Measurements from ENCODE around the gene TRIM41. TPM values are rescaled to one million over a fixed set of nuclear protein-coding genes. Genes with fewer than 3 reads are reported as not detected.
"Not testable (repeated sequence)": the region's sequence is repeated elsewhere in the genome, so short reads cannot be mapped to it uniquely, and the experiment has no call there.

TRIM41 gene
- total RNA-seq, 1 donor from 2014 or later = 22.1 TPM

DNA sequence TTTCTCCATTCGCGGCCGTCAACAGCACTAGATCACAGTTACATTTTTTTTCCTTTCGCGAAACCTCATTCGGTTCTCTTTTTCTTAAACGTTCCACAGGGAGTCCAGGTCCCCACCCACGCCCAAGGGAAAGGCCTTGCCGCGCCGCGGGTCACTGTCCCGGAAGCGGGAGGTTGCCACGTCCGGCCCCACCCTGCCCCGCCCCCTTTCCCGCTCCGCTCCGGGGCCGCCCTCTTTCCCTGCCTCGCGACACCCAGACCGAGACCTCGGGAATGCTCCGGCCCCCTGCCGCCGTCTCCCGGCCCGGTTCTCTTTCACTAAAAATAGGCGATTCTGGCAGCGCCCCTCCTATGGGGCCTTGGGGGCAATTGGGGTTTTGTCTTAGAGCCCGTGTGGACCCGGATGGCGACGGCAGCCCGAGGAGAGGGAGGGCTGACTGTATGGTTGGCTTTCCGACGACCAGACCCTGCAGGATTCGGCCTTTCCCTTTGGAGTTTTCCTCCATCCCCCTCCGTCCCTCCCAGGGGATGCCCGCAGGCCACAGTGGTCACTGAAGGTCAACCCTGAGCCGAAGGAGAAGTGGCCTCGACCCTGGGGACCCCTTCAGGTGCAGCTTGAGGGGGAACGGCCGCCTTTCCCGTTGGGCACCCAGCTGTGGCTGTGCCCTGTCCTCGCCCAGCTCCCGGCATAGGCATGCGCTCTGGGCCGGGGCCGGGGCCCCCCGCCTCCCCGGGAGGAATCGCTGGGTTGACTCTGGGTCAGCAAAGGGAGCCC is 23.4 kb downstream of the TRIM41 start:
- peak; percentile 98 for DNase-seq (ENCODE audit: low spot score)

- DNase-seq (ENCODE audit: low spot score) = peak; percentile 26
Measured at GRCh38 chr5:181248277-181248676, 25.2 kb downstream of the TRIM41 start.

- no peak for DNase-seq (ENCODE audit: low spot score)
Measured at GRCh38 chr5:181255276-181255675, 32.2 kb downstream of the TRIM41 start.

- no peak for DNase-seq (ENCODE audit: low spot score)
Measured at GRCh38 chr5:181255836-181256578, 32.9 kb downstream of the TRIM41 start.

DNA sequence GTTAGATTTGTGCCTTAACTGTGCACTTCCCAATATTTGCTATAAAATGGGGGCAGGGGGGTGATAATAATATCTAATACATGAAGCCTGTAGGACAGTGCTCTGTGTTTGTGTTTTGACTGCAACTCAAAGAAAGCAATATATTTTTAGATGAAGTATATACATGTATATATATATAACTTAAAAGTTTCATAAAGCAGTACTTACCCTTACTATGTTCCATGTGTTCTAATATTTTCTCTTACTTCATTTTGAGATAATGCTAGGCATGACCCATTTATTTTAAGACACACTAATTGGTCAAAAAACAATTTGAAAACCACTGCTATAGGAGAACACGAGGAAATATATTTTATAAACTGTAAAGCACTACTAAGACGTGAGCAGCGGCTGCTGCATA is 35.5 kb downstream of the TRIM41 start:
- no peak for DNase-seq (ENCODE audit: low spot score)

- DNase-seq (ENCODE audit: low spot score) = no peak
Measured at GRCh38 chr5:181259283-181259682, 36.2 kb downstream of the TRIM41 start.

DNA sequence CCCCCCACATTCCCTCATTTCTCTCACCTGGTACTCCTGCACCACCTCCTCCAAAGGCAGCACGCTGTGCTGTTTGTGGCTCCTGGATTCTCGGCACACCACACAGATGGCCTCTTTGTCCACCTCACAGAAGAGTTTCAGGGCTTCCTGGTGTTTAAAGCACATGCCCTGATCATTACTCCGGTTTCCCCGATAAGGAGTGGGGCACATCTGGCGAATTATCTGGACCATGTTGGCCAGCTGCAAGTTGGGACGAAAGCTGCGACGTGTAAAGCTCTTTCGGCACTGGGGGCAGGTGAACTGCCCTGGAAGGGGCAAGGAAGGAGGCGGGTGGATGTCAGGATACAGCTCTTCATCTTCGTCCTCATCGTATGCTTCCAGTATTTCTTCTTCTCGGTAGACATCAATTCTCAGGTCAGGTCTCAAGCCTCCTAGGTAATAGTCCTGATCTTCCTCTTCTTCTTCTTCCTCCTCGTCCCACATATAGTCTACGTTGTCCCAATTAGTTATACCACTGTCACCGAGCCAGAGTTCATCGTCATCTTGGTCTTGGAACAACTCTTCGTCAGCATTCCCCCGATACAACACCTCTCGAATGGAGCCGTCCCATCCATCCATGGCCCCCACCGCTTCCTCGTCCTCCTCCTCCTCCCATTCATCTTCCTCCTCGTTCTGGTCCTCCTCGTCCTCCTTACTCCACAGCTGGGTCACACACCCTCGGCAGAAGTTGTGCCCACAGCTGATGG is 37.1 kb downstream of the TRIM41 start:
- no peak for DNase-seq (ENCODE audit: low spot score)

GRCh38 chr5:181260720-181261319 is 37.7 kb downstream of the TRIM41 start, which contains the start of gene TRIM52:
Gene TRIM52, minus strand, starts transcription at chr5:181261143. Its CDS starts 330 bp downstream, at chr5:181260813.
- peak; percentile 95 for DNase-seq (ENCODE audit: low spot score)

DNA sequence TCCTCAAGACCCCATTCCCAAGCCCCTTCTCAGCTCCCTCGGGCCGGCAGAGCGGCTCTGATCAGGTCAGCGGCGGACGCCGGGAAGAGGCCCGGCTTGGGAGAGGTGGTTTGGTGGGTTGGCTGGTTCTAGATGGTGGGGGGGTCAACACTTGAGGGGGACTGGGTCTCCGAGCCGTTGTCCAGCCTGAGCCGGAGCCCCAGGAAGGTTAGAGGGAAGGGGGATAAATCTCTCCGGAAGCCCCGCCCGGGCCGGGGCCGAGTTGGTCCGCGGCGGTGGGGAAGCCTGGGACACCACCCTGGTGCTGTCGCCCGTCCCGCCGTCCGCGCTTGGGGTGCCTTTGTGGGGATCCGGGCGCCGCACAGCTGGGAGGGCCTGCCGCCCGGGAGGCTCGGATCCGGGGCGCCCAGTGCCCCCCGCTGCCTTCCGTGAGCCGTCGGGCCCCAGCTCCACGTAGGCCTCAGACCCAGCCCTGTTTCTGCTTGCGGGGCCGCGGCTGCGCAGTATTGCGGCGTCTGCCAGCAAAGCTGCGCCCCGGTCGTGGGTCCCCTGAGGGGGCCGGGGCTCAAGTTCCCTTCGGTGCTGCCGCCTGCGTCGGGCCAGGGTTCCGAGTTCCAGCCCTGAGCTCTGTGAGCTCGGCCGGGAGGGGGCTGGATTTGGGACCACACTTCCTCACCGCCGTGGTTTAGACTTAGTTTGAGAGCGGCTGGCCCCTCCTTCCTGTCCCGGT is 38.4 kb downstream of the TRIM41 start:
- DNase-seq (ENCODE audit: low spot score) = no peak

DNA sequence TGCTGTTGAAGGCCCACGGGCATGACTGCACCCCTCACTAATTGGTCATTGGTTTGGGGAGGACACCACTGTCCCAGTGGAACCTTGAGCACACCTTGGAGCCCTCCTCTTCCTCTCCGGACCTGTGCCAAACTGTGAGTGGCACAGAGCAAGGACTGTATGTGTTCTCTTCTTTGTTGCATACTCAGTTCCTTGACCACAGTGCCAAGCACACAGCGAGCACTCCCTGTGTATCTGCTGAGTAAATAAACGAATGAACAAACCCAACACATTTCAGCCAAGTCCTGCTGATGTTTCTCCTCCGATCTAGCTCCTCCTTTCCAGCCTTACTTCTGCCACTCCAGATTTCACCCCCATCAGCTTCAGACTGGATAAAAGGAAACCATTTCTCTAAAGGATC is 40.6 kb downstream of the TRIM41 start:
- peak; percentile 22 for DNase-seq (ENCODE audit: low spot score)

DNA sequence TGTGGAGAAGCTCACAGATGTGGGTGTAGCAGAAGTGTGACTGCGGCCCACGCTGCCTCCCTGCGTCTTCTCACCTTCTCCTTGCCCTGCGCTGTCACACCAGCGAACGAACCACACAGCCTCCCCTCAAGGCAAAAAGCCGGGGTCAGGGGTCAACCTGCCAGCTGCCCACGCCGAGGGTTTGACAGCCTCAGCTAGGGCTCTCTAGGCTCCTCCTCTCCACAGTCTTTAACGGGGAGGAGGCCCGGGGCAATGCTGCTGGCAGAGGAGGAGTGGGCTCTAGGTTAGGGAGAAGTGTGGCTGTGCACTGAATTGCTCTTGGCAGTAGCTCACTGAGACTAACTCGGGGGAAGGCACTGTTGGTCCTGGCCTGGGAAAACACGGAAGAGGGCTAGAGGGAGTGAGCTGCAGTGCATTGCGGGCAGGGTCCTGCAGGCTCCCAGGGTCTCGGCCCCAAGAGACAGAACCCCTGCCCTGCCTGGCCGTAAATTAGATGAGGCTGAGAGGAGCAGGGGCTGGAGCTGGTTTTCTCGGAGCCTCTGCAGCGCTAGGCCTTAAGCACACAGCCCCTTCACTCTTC is 42.1 kb downstream of the TRIM41 start:
- no peak for DNase-seq (ENCODE audit: low spot score)

DNA sequence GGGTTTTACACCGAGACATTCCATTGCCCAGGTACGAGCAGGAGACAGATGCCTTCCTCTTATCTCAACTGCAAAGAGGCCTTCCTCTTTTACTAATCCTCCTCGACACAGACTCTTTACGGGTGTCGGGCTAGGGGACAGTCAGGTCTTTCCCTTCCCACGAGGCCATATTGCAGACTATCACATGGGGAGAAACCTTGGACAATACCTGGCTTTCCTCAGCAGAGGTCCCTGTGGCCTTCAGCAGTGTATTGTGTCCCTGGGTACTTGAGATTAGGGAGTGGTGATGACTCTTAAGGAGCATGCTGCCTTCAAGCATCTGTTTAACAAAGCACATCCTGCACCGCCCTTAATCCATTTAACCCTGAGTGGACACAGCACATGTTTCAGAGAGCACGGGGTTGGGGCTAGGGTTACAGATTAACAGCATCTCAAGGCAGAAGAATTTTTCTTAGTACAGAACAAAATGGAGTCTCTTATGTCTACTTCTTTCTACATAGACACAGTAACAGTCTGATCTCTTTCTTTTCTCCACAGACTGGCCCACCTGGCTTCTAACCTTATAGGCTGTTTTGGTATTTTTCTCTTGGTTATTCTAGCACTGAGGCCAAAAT is 44.3 kb downstream of the TRIM41 start:
- DNase-seq (ENCODE audit: low spot score) = not testable (repeated sequence)

GRCh38 chr5:181267907-181268306 is 44.8 kb downstream of the TRIM41 start:
- not testable (repeated sequence) for DNase-seq (ENCODE audit: low spot score)

DNA sequence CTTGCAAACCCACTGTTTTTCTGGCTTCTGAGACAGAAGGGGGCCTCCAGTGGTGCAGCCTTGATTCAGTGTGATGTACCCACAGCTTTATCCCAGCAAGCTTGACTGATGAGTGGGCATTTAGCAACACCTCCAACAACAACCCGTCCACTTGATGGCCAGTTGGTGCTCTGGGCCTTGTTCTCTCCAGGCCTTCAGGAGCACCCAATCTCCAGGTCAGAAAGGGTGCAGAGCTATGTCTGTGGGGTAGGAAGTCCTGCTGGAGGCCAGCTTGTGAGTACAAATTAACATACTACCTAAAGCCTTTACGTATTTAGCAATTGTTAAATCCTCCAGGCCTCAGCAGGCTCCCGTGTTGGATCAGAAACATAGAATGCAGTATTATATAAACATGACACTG is 48.0 kb downstream of the TRIM41 start:
- no peak for DNase-seq (ENCODE audit: low spot score)

- DNase-seq (ENCODE audit: low spot score) = not testable (repeated sequence)
Measured at GRCh38 chr5:181273433-181273744, 50.3 kb downstream of the TRIM41 start.

GRCh38 chr5:181280251-181280762 is 57.2 kb downstream of the TRIM41 start:
- no peak for DNase-seq (ENCODE audit: low spot score)

GRCh38 chr5:181281077-181281983 is 58.2 kb downstream of the TRIM41 start:
- no peak for DNase-seq (ENCODE audit: low spot score)

DNA sequence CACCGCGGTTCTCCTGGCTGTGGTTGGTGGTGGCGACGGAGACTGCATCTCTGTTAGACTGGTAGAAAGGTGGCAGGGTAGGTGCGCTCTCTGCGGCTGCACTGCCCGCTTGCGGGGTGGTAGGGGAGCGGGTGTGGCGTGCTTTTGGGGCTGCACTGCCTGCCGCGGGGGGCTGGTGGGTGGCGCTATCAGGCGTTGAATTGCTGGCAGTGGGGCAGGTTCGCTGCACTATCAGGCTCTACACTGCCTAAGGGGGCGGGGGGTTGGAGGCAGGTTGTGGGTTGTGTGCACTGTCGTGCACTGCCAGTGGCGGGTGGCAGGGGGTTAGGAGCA is 58.9 kb downstream of the TRIM41 start:
- no peak for DNase-seq (ENCODE audit: low spot score)

- not testable (repeated sequence) for DNase-seq (ENCODE audit: low spot score)
Measured at GRCh38 chr5:181282415-181282814, 59.3 kb downstream of the TRIM41 start.

All from mesenteric fat pad (tissue), 1 donor.